Stimulated activated CD8-positive, alpha-beta memory T cell treated with anti-CD3 and anti-CD28 coated beads, Interleukin-4, amount 100 ng/mL, for 1 hour (primary cell): Measurements from ENCODE around the gene BANP.
"Not testable (repeated sequence)": the region's sequence is repeated elsewhere in the genome, so short reads cannot be mapped to it uniquely, and the experiment has no call there.

Source experiments
- DNase-seq, 2 donors: peaks; one replicate each; pipeline ENCODE4 v3.0.0-alpha.2; 2020; ENCODE audit warnings: low read depth in 2 of 2, low spot score in 1 of 2

The BANP gene

DNA sequence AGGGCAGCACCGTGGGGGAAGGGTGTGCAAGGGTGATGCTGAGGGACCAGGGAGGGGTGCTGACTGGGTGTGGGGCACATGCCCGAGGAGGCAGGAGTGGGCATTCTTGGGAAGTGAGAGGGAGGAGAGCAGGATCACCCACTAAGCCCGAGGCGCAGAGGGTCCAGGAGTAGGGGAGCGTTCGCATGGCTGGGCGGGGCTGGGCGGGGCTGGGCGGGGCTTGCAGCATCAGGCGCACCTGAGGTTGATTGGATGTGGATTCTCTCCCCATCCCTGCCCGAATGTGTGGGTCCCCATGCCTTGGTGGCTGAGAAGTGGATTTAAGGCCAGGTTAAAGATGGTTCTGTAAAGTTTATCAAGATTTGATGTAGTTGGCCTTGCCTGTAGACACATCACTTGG, 14.2 kb downstream of the BANP start:
- DNase-seq, result no peak

DNA sequence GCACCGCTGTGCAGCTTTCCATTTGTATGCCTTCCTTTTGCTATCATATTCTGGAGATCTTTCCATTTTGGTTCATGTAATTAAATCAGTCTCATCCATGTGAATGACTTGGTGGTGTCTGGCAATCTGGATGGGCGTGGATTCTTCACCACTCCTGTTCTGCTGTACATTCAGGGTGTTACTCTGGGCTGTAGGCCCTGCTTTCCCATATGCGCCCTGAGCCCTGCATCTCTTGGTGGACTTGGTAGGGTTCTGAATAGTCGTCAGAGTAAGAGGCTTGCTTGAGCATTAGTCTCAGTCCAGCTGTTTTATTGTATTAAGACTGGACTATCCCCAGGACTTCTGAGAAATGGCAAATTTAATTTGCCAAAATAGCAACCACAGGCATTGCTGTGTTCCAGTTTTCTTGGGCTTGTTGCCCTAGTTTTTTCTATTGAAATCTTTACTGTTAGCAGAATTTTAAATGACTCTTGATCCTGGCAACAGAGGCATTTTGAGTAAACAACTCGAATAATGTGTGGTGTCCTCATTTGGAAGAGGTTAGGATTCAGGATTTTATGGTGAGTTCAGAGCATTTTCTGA, 14.9 kb downstream of the BANP start:
- DNase-seq, result no peak

DNA sequence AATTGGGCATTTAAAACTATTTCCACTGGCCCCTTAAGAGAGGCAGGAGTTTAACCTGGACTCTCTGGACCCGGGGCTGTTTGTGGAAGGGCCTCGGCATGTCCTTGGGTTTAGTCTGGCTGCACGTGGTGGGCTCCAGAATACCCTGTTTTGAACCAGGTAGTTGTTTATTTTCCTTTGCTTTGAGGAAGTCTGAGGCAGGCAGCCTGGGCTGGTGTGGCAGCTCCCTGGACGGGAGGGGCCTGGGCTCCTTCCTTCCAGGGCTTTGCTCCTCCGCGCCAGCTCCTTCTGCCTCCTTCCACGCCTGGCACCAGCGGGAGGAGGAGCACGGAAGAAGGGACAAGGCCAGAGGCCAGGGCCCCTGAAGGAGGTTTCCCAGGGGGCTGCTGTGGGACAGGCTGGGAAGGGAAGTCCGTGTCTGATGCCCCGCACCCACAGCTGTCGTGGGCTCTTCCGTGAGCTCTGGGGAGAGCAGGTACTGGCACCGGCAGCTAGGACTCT, 15.5 kb downstream of the BANP start:
- no peak for DNase-seq

DNA sequence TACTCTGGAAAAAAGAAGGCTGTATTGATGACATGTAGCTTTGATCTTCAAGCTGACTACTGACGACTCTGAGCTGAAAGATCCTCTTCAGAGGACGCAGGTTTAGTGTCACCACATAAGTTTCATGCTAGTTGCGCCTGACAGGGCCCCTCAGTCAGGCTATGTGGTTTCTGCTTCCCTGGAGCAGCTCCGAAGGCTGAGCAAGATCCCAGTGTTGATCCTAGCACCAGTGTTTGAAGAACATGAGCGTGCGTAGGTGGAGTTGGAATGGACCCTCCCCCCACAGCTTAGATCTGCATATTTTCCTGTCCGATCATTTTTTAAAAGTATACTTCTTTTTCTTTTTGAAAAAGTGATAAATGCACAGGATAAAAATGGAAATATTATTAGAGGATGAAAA, 17.3 kb downstream of the BANP start:
- no peak for DNase-seq

DNA sequence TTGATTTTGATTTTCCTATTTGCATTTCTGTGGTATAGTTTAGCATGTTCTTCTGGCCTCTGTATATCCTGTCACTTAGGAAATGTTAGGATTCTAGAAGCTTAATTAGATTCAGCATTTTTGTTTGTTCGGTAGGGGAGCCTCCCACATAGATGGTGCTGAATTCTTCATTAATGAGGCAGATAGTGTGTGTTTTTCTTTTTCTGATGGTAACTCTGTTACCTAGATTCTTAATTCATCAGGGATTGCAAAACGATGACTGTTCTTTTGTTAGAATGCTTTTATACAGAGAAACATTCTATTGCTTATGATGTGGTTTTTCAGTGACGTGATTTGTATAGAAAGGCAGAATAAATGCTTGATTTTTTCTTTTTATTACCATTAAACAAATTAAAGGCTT, 19.0 kb downstream of the BANP start:
- DNase-seq, result no peak

DNA sequence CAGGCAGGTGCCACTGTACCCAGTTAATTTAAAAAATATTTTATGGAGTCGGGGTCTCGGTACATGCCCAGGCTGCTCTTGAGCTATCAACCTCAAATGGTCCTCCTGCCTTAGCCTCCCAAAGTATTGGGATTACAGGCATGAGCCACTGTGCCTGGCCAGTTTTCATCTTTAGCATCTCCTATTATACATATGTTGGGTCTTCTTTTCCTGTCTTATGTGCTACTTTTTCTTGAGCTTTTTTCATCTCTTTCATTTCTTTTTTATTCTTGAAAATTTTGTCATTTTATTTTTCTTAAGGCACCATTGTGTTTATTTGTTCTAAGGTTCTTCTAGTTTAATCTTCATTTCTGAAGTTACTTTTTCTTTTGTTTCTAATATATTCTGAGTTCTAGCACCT, 20.7 kb downstream of the BANP start:
- no peak for DNase-seq

DNA sequence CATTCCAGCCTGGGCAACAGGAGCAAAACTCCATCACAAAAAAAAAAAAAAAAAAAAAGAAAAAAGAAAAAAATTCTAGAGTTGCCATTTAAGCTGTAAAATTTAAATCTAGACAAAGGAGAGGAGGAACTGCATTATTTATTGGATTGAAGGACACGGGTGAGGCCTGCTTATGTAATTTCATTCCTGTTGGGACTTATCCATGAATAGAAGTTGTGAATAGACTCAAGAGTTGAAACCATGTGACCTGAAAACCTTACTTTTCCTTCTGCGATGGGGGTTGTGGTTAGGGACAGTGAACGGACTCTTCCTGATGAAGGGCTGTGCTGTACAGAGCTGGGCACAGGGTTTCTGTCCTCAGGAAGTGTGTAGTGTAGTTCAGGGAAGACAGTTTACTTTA, 22.5 kb downstream of the BANP start:
- DNase-seq, result no peak

DNA sequence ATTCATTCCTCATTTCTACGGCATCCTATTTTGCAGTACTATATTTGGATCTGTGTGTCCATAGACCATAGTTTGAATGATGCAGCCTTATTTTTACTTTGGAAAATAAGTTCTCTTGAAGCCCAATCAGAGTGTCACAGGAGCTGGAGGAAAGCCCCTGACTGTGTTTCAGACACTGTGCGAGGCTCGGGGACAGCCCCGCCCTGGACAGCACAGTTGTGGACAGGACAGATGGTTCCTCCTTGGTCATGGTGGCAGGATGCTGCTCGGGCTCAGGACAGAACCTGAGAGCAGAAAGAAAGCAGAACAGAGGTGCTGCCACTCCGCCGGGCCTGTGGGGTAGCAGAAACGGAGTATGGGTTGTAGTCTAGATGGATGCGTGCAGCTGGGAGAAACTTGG, 22.9 kb downstream of the BANP start:
- no peak for DNase-seq

DNA sequence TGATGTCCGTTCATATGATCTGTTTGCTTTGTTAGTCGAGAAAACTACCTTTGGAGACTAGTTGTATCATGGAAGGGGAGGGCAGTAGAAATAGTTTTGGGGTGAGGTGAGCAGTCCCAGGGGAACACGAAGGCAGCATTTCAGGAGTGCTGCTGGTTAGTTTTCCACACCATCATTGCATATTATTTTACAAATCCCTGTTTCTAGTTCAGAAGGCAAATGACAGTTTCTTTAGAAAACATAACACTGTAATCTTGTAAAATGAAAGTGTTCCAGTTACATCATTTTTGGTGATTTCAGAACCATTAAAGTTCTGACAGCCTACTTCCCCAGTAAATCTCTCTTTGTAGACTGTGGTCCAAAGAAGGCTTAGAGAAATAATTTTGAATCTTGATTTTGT, 25.4 kb downstream of the BANP start:
- DNase-seq, result no peak

DNA sequence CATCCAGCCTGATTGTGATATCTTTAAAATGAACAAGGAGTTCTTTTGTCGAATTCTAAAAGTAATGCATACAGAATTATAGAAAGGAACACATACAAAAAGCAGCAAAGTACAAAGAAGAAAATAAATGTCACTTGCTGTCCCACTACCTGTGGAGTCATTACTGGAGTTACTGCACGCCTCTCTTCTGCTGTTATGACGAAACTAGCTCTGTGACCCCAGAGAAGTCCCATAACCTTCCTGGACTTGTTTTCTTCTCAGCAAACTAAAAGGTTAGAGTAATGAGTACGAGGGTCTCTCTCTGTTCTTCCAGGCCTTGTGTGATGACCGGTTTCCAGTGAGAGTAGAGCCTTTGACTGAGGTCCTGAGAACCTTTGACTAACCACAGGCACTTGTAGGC, 26.9 kb downstream of the BANP start:
- DNase-seq, result no peak

DNA sequence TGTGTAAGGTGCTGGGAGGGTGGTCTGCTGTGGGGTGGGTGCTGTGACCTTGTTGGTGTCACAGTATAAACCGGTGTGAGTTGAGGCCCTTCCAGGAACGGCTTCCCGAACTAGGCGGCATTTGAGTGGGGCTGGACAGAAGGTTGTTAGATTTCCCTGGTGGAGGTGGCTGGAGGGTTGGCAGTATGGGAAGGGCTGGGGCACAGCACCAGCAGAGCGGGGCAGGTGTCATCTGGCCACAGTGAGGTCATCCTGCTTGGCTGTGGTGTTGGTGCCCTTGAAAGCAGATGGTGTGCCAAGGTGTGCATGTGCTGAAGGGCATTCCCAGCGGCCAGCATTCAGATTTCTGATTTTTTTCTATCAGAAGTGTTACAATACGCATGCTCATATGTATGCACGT, 28.1 kb downstream of the BANP start:
- no peak for DNase-seq

DNA sequence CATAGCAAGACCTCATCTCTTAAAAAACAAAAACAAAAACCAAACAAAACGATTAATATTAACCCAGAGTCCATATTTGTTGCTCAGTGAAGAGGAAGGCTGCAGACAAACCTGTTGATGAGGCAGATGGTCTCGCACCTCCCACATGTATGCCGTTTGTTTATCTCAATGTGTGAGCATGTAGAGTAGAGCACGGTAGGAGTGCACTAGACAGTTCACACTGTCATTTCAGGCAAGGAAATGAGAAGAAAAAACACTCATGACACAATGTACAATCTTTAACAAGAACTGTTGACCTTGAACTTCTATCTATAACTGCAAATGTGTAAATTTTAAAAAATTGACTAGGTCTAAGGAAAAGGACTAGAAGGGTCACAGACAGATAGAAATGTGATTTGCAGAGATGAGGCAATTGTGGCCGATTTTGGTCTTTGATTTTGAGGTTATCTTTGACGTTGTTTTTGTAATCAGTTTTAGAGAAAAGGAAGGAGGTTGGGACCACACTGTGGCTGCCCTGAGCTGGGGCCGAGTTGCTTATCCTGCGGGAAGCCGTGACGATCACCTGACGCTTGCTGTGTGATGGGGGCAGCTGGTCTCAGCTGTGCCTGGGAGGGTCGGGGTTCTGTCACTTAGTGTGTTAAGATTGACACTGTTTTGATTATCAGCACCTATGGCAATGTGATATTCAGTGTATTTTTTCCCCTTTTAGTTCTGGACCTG, 28.8 kb downstream of the BANP start:
- DNase-seq, result not testable (repeated sequence)

DNA sequence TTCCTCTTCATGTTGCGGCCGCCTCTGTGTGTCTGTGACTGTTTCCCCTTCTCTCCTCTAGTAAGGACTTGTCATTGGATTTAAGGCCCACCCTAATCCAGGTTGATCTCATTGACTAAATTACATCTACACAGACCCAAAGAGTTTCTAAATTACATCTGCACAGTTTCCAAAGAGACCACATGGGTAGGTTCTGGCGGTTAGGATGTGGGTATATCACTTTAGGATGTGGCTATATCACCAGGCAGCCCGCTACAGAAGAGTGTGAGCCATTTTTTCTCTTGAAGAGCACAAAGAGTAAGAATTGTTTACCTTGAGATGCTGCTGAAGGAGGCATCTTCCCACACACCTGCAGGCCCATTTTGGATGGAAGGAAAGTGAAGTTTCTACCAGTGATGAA, 30.1 kb downstream of the BANP start:
- DNase-seq, result not testable (repeated sequence)

DNA sequence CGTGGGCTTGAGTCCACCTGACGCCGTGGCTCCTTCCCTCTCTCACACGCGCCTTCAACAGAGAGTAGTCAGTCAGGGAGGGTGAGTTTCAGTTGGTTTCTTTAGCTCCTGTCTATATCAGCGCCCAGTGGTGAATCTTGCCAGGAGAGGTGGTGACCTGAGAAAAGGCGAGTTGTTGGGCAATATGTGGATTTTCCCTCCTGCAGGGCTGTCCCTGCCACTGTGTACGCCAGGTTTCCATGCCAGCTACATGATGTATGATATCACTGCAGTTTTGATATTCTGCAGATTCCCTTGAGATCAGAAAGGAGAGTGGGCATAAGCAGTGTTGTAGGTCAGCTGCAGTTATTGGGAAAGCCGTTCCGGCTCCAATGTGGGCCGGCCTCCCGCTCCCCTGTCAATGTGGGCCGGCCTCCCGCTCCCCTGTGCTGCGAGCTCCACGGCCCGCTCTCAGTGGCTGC, 31.4 kb downstream of the BANP start:
- DNase-seq, result no peak

DNA sequence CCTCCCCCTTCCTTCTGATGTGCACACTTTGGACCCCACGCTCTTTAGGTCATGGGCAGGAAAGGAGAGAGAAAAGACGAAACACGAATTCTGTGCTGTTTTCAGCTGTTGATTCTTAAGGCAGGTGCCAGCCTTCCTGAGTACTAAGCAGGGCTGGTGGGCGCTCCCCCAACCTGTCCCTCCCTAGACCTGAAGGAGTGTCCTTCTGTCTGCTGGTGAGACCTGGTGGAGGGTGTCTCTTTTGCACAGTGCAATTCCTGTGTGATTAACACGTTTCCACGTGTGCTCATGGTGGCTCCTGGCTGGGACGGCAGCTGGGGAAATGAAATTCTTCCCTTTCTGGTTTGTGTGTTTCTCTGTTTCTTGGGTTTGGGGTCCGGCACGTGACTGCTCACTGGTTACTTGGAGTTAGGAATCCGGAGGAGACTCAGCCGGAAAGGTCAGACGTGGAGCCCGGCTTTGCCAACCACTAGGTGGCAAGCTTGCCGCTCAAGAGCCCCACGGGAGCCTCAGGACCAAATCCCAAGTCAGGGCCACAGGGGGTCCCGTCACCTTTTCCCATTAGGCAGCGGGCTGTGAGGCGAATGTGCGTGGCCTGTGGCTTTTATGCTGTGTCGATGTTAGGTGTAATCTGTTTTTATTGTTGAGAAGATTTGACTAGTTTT, 32.0 kb downstream of the BANP start:
- DNase-seq, result not testable (repeated sequence)

DNA sequence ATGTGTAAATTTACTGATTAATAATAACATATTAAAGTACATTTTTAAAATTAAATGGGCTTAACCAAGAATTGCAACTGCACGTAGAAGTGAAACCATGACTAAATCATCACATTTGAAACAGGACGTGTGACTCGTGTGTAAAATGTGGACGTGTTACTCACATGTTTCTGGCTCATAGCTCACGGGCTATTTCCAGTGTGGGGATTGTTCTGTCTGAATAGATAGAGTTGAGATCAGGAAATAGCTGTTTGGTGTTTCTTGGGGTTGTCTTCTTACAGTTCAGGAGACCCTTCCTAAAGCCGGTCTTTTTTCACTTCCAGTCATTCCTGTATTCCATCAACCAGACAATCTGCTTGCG, 32.5 kb downstream of the BANP start:
- not testable (repeated sequence) for DNase-seq

DNA sequence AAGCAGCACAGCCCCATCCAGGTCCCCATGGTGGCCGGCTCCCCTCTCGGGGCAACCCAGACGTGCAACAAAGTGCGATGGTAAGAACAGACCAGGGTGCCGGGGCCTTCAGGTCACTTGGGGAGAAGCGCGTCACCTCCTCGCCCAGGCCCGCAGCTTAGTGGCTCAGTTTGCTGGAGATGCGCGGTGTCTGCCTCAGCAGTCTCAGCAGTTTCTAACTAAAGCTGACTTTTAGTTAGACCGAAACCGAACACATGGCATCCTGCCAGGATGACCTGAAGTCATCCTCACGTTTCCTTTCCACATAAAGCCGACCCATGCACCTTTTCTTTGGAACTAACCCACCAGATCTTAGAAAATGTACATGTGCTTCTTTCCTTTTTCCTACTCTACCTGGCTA, 32.9 kb downstream of the BANP start:
- not testable (repeated sequence) for DNase-seq

DNA sequence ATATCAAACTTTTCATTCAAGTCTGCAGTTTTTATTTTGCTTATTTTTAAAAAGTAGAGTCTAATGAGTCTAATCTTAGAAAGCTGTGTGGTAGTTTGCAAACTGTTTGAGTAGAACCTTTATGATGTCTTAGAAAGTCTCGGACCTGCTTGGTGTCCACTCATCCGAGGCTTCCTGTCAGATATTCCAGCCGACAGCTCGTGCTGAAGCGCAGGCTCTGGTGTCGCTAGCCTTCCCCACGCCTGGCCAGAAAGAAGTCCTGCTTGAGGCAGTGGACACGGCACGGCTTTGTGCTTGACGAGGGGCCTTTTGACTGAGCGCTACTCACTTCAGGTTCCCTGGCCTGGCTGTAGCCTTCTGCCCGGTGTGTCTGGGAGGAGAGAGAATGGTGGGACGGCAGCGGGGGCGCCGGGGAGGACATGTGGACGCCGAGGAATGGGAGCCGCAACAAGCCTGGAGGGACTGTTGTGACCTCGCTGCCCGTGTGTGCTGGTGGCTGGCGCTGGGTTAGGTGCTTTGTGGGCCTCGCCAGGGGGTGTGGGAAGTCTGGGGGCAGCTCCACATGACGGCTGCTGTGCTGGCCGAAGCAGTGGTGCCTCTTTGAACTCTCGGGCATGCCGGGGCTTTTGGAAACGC, 33.5 kb downstream of the BANP start:
- no peak for DNase-seq

DNA sequence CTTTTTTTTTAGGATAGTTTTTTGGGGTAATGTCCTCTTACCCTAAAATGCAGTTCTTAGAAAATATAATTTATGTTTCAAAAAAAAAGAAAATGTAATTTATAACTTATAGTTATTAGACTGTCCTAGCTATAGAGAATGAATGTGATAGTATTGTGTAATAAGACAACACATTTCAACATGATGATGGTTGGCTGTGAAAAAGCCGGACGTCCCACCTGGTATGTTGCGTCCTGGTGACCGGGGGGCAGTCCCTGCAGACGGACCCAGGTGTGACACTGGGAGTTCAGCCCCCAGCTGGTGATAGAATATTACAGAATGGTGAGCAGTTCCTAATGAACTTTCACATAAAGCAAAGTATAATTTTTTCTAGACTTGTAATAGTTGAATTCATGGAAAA, 34.3 kb downstream of the BANP start:
- DNase-seq, result not testable (repeated sequence)

DNA sequence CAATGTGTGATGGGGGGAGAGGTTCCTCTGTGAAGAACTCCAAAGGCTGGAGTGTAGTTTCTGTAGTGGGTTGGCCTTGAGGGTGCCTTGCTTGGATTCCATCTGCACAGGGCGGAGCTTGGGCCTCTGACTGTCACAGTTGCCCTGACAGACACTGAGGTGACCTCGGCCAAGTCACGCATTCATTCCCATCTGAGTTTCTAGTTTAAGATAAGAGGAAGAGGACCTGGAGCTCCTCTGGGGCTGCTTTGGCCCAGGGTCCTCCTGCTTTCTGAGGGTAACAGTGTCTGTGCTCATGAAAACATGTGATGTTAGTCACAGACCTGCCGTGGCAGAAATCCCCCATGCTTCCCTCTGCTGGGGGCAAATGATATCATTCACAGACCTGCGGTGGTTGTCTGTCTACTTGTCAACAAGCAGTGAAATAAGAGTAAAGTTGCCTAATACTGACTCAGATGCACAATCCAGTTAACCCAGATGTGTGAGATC, 35.2 kb downstream of the BANP start:
- not testable (repeated sequence) for DNase-seq

DNA sequence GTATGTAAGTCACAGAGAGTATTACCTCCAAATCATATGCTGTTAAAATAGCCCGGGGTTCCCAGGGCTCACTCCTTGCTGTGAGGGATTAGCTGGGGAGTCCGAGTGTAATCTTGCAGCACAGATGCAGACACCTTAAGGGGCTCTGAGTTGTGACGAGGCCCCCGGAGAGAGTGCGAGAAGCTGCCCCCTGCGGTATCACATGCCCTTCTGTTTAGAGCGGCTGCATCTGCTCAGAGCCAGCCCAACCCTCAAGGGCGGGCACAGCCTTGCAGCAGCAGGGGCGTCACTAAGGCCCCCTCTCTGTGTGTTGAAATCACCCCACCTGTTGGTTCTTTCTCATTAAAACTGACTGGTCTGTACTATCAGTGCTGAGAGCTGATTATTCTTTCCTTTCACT, 37.4 kb downstream of the BANP start:
- not testable (repeated sequence) for DNase-seq

DNA sequence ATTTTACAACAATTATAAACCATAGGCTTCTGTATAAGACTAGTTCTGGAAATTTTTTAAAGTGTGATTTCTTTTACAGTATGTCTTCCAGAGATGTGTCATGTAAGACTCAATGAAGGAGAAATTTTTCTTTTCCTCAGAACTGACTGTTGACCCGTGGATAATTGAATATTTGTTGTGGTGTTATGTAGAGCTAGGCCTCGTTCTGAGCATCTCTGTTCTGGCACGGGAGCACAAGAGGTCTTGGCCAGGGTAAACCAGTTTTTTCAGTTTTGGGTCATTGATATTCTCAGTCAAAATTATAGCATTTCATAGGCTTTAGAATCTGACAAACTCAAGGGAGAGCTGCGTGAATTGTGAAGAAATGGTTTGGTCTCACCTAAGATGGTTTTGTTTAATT, 39.0 kb downstream of the BANP start:
- not testable (repeated sequence) for DNase-seq
